NCI-H2227 (cell line): ENCODE results near the gene RASGRP2.

Experiments
- DNase-seq: peaks from one replicate; lab custom pipeline; 2025; ENCODE audit not compliant: unreplicated experiment; lab: John Stamatoyannopoulos, UW

The RASGRP2 gene

GRCh38 chr11:64742087-64742888, 1.7 kb downstream of the RASGRP2 start:
- no peak for DNase-seq

- DNase-seq, result no peak
Observed at GRCh38 chr11:64741375-64742086, 2.4 kb downstream of the RASGRP2 start.

GRCh38 chr11:64739871-64740270, 4.1 kb downstream of the RASGRP2 start:
- DNase-seq, result no peak

- DNase-seq, result no peak
Observed at GRCh38 chr11:64736654-64737053, 7.3 kb downstream of the RASGRP2 start.

GRCh38 chr11:64735725-64736259, 8.2 kb downstream of the RASGRP2 start:
- no peak for DNase-seq

DNA sequence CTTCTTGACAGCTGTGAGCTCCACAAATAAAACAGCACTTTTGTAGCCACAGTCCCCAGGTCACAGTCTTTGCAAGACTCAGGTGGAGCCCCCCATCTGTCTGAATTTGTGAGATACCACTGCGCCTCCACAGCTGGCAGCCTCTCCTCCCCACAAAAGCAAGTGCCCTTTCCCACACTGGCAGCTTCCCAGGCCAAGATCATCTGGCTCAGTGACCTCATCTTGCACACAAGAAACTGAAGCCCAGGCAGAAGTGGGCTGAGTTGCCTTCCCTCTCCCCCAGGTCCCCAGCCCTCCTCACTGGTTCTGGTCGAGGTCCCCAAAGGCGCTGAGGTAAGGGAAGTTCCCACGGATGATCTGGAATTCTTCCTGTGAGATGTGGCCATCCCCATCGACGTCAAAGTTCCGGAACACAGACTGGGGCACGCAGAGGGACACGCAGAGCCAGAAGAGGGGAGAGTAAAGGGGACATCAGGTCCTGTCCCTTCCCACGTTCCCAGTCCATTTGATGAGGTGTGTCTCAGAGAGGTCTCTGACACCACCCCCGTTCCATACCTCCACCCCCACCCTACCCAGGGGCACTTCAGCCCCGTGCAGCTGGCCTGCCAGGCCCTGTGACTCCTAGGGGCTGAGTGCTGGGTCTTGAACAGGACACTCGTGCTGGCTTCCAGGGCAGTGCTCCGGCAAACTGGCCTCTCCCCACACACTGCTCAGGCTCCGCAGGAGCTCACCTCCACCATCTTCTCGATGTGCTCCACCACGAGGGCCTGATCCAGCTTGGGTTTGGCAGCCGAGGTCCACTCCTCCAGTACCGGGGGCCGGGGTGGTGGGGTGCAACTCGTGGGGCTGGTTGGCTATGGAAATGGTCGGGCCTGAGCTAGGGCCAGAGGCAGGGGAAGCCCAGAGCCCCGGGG, 8.9 kb downstream of the RASGRP2 start:
- no peak for DNase-seq

GRCh38 chr11:64731601-64732000, 12.3 kb downstream of the RASGRP2 start:
- no peak for DNase-seq

DNA sequence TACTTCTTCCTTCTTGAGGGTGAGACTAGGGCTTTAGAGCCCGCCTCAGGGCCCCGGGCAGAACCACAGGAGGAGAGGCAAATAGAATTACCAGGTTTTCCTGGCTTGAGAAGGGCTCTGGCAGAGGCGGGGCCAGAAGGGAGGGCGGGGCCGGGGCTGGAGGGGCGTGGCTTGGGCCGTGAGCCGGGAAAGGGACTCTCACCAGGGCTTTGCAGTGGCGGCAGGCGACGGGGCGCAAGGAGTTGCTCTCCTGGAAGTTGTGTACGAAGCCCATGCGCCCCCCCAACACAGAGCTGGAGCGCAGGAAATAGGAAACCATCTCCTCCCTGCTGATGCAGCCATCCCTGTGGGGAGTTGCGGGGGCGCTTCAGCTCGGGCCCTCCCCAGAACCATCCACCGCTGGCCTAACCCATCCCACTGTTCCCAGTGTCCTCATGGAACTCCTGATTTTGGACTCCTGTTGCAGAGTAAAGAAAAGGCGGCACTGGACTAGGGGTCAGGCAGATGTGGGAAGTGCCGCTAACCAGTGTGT, 14.0 kb downstream of the RASGRP2 start:
- DNase-seq, result no peak

- DNase-seq, result no peak
Observed at GRCh38 chr11:64728757-64729365, 15.1 kb downstream of the RASGRP2 start.

DNA sequence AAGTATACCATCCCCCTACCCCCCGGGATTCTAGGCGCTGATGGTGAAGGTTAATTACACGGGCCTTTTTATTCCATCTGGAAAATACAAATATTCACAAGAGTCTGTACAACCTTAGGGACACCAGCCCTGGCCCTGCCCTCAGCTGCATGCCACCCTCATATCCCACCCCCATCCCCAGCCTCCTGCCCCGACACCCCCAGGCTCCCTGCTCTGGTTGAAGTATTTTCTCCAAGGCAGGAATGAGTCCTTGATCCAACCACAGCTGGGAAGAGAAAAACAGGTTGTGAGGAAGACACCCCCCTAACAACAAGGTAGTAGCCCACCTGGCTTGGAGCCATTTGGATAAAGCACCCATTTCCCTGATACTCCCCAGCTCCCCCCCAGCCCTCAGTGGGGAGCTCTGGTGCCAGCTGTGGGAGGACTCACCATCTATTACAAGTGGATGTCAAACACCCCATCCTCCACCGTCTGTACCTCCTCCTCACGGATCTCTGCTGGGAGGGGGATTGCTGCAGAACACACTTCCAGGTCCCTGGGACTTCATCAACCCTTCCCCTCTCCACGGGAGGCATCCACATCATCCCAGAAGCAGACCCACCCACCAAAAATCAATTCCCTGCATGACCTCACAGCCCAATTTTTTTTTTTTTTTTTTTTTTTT, 16.9 kb downstream of the RASGRP2 start:
- no peak for DNase-seq

DNA sequence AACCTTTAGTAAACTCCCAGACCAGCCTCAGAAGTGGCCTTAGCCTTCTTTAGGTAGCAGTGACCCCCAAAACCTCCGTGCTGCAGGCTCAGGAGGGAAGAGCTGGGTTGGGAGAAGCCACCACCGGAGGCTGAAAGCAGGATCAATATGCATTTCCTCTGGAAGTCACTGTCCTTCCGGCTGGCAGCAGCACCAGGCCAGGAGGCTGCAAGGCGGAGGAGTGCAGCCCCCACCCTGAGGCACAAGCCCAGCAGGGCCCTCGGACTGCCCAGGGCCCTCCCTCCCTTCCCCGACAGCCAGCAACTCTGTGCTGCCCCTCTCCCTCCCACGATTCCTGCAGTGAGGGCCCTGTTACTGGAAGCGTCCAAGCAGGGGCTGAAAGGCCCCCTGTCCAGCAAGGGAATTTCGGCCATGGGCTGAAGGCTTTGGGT, 17.7 kb downstream of the RASGRP2 start:
- DNase-seq, result peak; percentile 45

DNA sequence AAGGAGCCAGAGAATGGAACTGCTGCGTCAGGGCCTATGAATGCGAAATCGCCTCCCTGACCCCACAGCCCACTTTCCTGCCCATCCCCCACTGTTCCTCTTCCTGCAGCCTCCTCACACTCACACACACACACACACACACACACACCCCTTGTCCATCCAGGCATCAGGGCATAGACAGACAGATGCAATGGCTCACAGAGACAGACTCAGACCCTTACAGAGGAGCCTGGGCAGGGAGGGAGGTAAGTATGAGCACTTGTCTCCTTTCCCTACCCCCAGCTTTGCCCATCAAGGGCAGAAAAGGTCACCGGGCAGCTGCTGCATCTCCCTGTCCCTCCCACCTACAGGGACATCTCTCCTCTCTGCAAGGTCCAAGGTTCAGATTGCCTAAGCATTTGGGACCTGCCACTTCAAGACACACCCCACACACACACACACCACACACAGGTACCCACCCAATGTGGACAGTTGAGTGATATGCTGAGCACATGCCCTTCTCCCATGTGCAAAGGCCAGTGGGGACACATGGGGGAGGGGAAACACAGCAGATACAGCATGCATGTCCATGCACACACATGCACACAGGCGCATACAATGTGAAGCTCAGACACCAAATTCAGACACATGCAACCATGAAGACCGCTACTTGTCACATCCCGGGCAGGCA, 18.9 kb downstream of the RASGRP2 start:
- DNase-seq, result peak; percentile 39

DNA sequence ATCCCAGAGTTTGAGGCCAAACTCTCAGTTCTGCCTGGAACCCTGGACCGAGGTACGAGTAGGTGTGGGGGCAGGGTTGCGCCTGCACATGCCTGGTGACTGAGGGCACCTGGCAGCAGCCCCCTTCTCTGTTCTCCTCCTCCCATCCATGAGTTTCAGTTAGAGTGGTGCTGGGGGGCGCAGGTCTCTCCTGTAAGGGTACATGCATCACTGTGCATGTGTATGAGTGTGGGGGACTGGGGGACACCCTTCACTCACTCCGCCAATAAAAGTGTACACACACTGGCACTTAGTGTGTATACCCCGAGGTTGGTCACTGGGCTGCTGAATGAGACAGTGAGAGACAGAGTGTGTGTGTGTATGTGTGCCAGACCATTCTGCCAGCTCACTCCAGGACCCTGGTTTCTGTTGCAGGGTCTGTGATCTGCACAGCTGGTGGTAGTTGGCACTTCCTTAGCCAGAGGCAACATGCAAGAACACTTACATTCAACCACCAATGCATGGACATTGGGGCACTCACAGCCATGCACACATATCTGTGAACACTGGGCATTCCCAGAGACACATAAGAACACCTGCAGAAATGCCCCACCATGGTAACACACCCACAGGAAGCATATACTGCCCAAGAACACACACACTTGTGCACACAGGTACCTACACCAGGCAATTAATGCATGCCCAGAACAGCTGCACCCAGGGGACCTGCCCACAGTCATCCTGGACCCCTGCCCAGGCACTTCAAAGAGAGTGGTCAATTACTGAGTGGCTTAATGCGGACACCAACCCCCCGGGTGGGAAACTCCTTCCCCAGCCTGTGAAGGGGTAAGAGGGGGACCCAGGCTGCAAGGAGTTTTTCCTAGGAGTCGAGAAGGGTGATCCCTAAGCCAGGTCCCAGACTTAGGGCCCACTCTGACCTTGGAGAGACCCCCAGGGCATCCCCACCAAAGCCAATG, 19.8 kb downstream of the RASGRP2 start:
- DNase-seq, result no peak

DNA sequence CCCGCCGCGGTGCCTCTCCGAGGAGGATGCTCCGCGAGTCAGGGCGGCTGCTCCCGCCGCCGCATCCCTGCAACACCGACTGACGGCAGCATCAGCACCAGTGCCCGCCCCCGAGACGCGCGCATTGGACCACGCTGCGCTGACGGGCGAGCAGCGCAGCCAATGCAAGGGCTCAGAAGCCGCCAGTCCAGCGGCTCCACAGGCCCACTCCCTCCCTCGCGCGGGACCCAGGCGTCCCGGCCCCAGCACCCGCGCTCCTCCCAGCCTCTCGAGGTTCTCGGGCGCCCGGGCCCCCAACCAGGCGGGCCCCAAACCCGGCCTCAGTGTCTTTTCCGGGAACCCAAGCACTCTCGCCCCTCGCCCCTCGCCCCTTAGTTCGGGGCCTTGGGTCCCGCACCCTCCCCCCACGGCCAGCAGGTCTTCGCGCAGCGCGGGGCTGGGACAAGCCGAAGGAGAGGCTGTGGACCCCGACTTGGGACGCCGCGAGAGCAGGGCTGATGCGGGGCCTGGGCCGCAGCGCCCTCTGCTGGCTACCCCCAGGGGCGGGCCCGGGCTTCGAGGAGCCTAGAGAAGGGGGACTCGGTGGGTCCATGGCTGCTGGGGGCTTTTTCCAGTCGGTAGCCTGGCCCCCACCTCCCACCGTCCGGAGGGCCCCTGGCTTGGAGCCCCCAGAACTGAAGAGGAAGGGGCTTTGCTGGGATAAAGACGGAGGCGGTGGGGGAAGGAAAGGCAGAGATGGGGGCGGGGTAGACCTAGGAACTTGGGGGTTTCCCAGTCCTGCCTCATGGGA, 20.6 kb downstream of the RASGRP2 start, which contains the start of gene NRXN2:
Gene NRXN2, minus strand, starts transcription at position 81 of the 790 bp plus-strand sequence. CDS start 9,498 bp downstream, outside the sequence.
- DNase-seq, result peak; percentile 96

DNA sequence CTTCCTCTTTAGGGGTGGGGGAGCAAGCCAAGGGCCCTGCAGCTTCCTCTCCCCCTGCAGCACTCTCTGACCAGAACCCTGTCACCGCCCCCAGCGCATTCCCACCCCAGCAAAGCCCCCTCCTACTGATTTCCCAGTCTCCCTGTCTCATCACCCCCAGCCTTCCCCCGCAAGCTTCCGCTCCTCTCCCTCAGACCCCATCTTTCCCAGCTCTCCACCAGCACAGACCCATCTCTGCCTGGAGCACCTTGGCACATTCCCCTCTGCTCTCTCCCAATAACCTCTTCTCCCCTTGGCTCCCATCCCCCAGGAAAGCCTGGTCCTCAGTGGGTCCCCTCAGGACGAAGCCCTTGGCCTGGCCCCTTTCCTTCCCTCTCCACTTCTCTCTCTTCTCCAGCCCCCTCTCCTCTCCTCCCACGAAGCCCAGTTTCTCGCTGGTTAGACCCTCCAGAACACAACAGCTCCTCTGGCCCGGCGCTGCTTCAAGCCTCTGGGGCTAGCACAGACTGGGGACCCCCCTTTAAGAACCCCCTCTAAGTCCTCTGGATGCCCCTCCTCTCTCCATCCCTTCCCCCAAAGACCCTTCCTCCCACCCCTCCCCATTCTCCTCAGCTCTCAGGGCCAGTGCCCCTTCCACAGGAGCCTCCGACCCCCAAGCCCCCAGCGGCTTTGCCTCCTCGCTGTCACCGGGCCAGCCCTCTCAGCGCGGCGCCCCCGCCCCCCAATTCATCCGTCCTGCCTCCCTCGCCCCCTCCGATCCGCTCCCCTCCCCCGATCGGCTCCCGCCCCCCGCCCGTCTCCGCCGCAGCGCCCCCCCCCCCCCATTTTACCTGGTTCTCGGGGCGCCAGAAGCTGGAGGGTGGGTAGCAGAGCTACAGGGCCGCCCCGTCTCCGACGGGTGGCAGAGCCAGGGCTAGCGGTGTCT, 21.5 kb downstream of the RASGRP2 start:
- DNase-seq, result no peak

- no peak for DNase-seq
Observed at GRCh38 chr11:64721359-64721699, 22.6 kb downstream of the RASGRP2 start.
